SK-N-SH treated with all-trans-retinoic acid at 6 μM for 48 hours (cell line): ENCODE measurements around the gene ZNF415.

ENCODE experiments used
- ATAC-seq: fragments of 200-7000 bp; cut with Tn5 transposase; 3 replicates; pipeline ENCODE4 v1.9.1; 2020; ENCODE audit warnings: mild to moderate bottlenecking, moderate library complexity
- ARNTL ChIP-seq: fragments of 450-650 bp; formaldehyde crosslinking; IDR thresholded peaks from 2 replicates; pipeline ENCODE4 v1.5.0; 2020; ENCODE audit warnings: low read depth, mild to moderate bottlenecking, moderate library complexity, borderline replicate concordance
- BACH2 ChIP-seq: fragments of 250-450 bp; sonication (Bioruptor Pico); IDR thresholded peaks from 2 replicates; pipeline ENCODE4 v1.9.0; 2021; ENCODE audit warnings: mild to moderate bottlenecking, borderline replicate concordance
- CSDC2 ChIP-seq: fragments of 250-450 bp; sonication (Bioruptor Pico); IDR thresholded peaks from 2 replicates; pipeline ENCODE4 v1.5.0; 2020; ENCODE audit warnings: mild to moderate bottlenecking, moderate library complexity
- ESRRG ChIP-seq: fragments of 250-450 bp; sonication (Bioruptor Pico); IDR thresholded peaks from 2 replicates; pipeline ENCODE4 v1.6.1; 2021; ENCODE audit warnings: mild to moderate bottlenecking
- GLIS3 ChIP-seq: fragments of 250-450 bp; sonication (Bioruptor Pico); IDR thresholded peaks from 2 replicates; pipeline ENCODE4 v1.5.0; 2020; ENCODE audit warnings: mild to moderate bottlenecking, moderate library complexity
- ISL1 ChIP-seq: fragments of 250-450 bp; sonication (Bioruptor Pico); IDR thresholded peaks from 2 replicates; pipeline ENCODE4 v2.1.2; 2022; ENCODE audit warnings: mild to moderate bottlenecking, moderate library complexity
- OSR1 ChIP-seq: fragments of 250-450 bp; sonication (Bioruptor Pico); IDR thresholded peaks from 2 replicates; pipeline ENCODE4 v1.8.0; 2022; ENCODE audit warnings: moderate library complexity, mild to moderate bottlenecking, inconsistent platforms
- PATZ1 ChIP-seq: fragments of 250-450 bp; sonication (Bioruptor Pico); IDR thresholded peaks from 2 replicates; pipeline ENCODE4 v1.8.0; 2020; ENCODE audit warnings: mild to moderate bottlenecking, moderate library complexity, borderline replicate concordance
- POU6F1 ChIP-seq: fragments of 250-450 bp; sonication (Bioruptor Pico); IDR thresholded peaks from 2 replicates; pipeline ENCODE4 v1.8.0; 2021; ENCODE audit warnings: low read depth, mild to moderate bottlenecking, moderate library complexity, borderline replicate concordance
- PPARA ChIP-seq: fragments of 250-450 bp; sonication (Bioruptor Pico); IDR thresholded peaks from 2 replicates; pipeline ENCODE4 v1.5.0; 2020; ENCODE audit warnings: mild to moderate bottlenecking, borderline replicate concordance
- RARB ChIP-seq: fragments of 250-450 bp; sonication (Bioruptor Pico); IDR thresholded peaks from 2 replicates; pipeline ENCODE4 v1.8.0; 2021; ENCODE audit warnings: mild to moderate bottlenecking, moderate library complexity
- SNAI2 ChIP-seq: fragments of 250-450 bp; sonication (Bioruptor Pico); IDR thresholded peaks from 2 replicates; pipeline ENCODE4 v1.5.0; 2020; ENCODE audit warnings: mild to moderate bottlenecking, moderate library complexity
- TCF4 ChIP-seq: fragments of 250-450 bp; sonication (Bioruptor Pico); IDR thresholded peaks from 2 replicates; pipeline ENCODE4 v1.8.0; 2021; ENCODE audit warnings: mild to moderate bottlenecking, moderate library complexity, borderline replicate concordance
- TOX ChIP-seq: fragments of 250-450 bp; sonication (Bioruptor Pico); IDR thresholded peaks from 2 replicates; pipeline ENCODE4 v1.8.0; 2021; ENCODE audit warnings: mild to moderate bottlenecking, moderate library complexity, borderline replicate concordance
- ZC3H10 ChIP-seq: fragments of 250-450 bp; sonication (Bioruptor Pico); IDR thresholded peaks from 2 replicates; pipeline ENCODE4 v1.5.1; 2021; ENCODE audit warnings: mild to moderate bottlenecking, moderate library complexity
- ZFP3 ChIP-seq: fragments of 250-450 bp; sonication (Bioruptor Pico); IDR thresholded peaks from 2 replicates; pipeline ENCODE4 v1.5.0; 2020; ENCODE audit warnings: mild to moderate bottlenecking, moderate library complexity
- ZFP30 ChIP-seq: fragments of 450-650 bp; formaldehyde crosslinking; IDR thresholded peaks from 2 replicates; pipeline ENCODE4 v1.5.0; 2022; ENCODE audit warnings: mild to moderate bottlenecking, moderate library complexity
- ZNF565 ChIP-seq: fragments of 450-650 bp; formaldehyde crosslinking; conservative IDR thresholded peaks from 2 replicates; pipeline ENCODE4 v1.5.0; 2020; ENCODE audit warnings: low read depth, mild to moderate bottlenecking, moderate library complexity
- ZNF70 ChIP-seq: fragments of 450-650 bp; formaldehyde crosslinking; IDR thresholded peaks from 2 replicates; pipeline ENCODE4 v1.5.0; 2020; ENCODE audit warnings: mild to moderate bottlenecking, moderate library complexity
- ZNF8 ChIP-seq: fragments of 450-650 bp; formaldehyde crosslinking; IDR thresholded peaks from 2 replicates; pipeline ENCODE4 v1.5.0; 2020; ENCODE audit warnings: mild to moderate bottlenecking, moderate library complexity
- TF ChIP-seq, protein P1 (sequence below): fragments of 250-450 bp; sonication (Bioruptor Pico); IDR thresholded peaks from 2 replicates; pipeline ENCODE4 v1.5.0; 2020; ENCODE audit warnings: mild to moderate bottlenecking, moderate library complexity
- TF ChIP-seq, protein P2 (sequence below): fragments of 250-450 bp; sonication (Bioruptor Pico); IDR thresholded peaks from 2 replicates; pipeline ENCODE4 v1.5.1; 2020; ENCODE audit warnings: low read depth, mild to moderate bottlenecking, moderate library complexity

The ZNF415 gene

DNA sequence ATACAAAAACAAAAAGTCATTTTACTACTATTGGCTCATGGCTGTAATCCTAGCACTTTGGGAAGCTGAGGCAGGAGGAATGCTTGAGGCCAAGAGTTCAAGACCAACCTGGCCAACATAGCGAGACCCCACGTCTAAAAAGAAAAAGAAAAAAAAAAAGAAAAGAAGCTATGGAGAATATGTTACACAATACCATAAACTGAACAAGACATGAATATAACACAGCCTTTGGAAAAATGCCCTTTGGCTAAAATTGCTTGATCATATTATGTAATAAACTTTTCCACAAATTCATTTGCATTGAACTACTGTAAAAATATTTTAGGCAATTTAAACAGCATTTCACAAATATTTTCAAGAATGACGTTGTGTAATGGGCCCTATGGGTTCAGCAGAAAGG is 3.7 kb upstream of the ZNF415 start:
- no peak for ATAC-seq
- no peak for TF ChIP-seq RARB (CRISPR knock-in tag)
- no peak for TF ChIP-seq OSR1

GRCh38 chr19:53131727-53132126 is 983 bp downstream of the ZNF415 start:
- no peak for TF ChIP-seq GLIS3
- no peak for TF ChIP-seq PATZ1 (CRISPR knock-in tag)
- no peak for TF ChIP-seq ZNF70 (CRISPR knock-in tag)
- no peak for TF ChIP-seq ESRRG
- TF ChIP-seq POU6F1 (CRISPR knock-in tag), result no peak
- TF ChIP-seq, protein P1, sequence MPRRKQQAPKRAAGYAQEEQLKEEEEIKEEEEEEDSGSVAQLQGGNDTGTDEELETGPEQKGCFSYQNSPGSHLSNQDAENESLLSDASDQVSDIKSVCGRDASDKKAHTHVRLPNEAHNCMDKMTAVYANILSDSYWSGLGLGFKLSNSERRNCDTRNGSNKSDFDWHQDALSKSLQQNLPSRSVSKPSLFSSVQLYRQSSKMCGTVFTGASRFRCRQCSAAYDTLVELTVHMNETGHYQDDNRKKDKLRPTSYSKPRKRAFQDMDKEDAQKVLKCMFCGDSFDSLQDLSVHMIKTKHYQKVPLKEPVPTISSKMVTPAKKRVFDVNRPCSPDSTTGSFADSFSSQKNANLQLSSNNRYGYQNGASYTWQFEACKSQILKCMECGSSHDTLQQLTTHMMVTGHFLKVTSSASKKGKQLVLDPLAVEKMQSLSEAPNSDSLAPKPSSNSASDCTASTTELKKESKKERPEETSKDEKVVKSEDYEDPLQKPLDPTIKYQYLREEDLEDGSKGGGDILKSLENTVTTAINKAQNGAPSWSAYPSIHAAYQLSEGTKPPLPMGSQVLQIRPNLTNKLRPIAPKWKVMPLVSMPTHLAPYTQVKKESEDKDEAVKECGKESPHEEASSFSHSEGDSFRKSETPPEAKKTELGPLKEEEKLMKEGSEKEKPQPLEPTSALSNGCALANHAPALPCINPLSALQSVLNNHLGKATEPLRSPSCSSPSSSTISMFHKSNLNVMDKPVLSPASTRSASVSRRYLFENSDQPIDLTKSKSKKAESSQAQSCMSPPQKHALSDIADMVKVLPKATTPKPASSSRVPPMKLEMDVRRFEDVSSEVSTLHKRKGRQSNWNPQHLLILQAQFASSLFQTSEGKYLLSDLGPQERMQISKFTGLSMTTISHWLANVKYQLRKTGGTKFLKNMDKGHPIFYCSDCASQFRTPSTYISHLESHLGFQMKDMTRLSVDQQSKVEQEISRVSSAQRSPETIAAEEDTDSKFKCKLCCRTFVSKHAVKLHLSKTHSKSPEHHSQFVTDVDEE (CRISPR knock-in tag), result no peak
- TF ChIP-seq ARNTL (CRISPR knock-in tag), result no peak
- no peak for TF ChIP-seq PPARA
- TF ChIP-seq CSDC2 (CRISPR knock-in tag), result no peak
- no peak for TF ChIP-seq SNAI2 (CRISPR knock-in tag)
- no peak for TF ChIP-seq ZFP3 (CRISPR knock-in tag)
- TF ChIP-seq ZC3H10 (CRISPR knock-in tag), result no peak
- TF ChIP-seq ZNF8, result no peak
- TF ChIP-seq ZFP30 (CRISPR knock-in tag), result no peak
- no peak for TF ChIP-seq BACH2 (CRISPR knock-in tag)
- no peak for TF ChIP-seq ZNF565
- no peak for TF ChIP-seq ISL1 (CRISPR knock-in tag)
- TF ChIP-seq, protein P2, sequence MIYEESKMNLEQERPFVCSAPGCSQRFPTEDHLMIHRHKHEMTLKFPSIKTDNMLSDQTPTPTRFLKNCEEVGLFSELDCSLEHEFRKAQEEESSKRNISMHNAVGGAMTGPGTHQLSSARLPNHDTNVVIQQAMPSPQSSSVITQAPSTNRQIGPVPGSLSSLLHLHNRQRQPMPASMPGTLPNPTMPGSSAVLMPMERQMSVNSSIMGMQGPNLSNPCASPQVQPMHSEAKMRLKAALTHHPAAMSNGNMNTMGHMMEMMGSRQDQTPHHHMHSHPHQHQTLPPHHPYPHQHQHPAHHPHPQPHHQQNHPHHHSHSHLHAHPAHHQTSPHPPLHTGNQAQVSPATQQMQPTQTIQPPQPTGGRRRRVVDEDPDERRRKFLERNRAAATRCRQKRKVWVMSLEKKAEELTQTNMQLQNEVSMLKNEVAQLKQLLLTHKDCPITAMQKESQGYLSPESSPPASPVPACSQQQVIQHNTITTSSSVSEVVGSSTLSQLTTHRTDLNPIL, result no peak
- no peak for TF ChIP-seq TCF4 (CRISPR knock-in tag)
- no peak for TF ChIP-seq RARB (CRISPR knock-in tag)
- TF ChIP-seq, all 23 proteins: peak for 0
- ATAC-seq, result no peak; the same call in 2 of the 3 replicates

DNA sequence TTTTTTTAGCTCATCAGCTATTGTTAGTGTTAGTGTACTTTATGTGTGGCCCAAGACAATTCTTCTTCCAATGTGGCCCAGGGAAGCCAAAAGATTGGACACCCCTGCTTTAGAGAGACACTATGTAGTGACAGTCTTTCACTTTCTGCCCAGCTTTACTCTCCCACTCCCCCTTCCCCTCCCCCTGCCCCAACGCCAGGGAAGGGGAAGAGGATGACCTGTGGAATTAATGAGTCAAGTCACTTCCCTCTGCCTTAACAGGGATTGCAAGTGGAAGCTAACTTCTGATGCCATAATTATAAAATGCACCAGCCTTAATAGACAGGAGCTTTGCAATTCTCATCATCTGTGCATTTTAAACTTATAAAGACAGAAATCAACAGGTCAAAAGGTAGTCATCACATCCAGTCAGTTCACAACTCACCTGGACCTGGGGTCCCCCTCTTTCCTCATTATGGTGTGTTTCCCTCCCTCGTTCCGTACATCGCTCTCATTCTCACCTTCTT is 1.6 kb downstream of the ZNF415 start:
- no peak for ATAC-seq
- no peak for TF ChIP-seq ISL1 (CRISPR knock-in tag)
- TF ChIP-seq TOX (CRISPR knock-in tag), result no peak
- no peak for TF ChIP-seq ZFP3 (CRISPR knock-in tag)
- TF ChIP-seq, protein P1 (CRISPR knock-in tag), result no peak
- no peak for TF ChIP-seq ZFP30 (CRISPR knock-in tag)
- TF ChIP-seq OSR1, result no peak
- TF ChIP-seq, all 23 proteins: peak for 0
